Peyer's patch (tissue), 4 donors: ENCODE data around the gene TMEM266.

Experiments used
- POLR2A ChIP-seq, 2 donors: fragments of 450-650 bp; IDR thresholded peaks; one replicate each; pipeline ENCODE4 v1.5.1; 2017; ENCODE audit warnings: antibody characterized with exemption in 2 of 2, mild to moderate bottlenecking in 2 of 2, moderate library complexity in 2 of 2
- TF ChIP-seq, protein P1 (sequence below), 6 experiments: fragments of 450-650 bp in 4 of 6; fragments of 200-600 bp in 2 of 6; sonication (generic) in 1 of 6; IDR thresholded peaks; one replicate each; pipeline ENCODE4 v1.5.1; 2017 to 2019; ENCODE audit warnings: antibody characterized with exemption in 6 of 6, mild to moderate bottlenecking in 3 of 6, moderate library complexity in 1 of 6

DNA sequence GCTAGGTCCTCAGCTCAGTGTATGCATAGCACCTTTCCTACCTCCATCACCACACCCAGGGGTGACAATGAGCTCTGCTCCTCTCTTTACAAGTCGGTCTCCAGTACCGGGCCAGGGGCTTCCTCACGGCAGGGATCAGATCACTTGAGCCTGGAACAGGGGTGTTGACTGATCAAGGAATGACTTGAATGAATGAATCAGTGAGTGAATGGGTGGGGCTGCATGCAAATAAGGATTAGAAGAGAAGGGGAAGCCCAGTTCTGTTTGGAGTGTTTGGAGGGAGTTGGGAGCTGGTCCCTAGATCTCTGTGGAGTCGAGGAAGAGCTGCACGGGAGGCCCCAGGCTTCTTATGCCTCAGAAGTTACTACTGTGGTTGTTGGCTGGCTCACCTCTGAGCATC, 87.0 kb downstream of the TMEM266 start:
- no peak for TF ChIP-seq POLR2A (IDR thresholded peaks at IDR 0.05)
- TF ChIP-seq, protein P1, sequence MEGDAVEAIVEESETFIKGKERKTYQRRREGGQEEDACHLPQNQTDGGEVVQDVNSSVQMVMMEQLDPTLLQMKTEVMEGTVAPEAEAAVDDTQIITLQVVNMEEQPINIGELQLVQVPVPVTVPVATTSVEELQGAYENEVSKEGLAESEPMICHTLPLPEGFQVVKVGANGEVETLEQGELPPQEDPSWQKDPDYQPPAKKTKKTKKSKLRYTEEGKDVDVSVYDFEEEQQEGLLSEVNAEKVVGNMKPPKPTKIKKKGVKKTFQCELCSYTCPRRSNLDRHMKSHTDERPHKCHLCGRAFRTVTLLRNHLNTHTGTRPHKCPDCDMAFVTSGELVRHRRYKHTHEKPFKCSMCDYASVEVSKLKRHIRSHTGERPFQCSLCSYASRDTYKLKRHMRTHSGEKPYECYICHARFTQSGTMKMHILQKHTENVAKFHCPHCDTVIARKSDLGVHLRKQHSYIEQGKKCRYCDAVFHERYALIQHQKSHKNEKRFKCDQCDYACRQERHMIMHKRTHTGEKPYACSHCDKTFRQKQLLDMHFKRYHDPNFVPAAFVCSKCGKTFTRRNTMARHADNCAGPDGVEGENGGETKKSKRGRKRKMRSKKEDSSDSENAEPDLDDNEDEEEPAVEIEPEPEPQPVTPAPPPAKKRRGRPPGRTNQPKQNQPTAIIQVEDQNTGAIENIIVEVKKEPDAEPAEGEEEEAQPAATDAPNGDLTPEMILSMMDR (IDR thresholded peaks at IDR 0.05), result no peak
